Mesodermal cell (in vitro differentiated cells): ENCODE results near the gene ACSM6.
"Not testable (repeated sequence)": the region's sequence is repeated elsewhere in the genome, so short reads cannot be mapped to it uniquely, and the experiment has no call there.

Experiments used
- H3K27ac ChIP-seq: 2 replicates; pipeline ENCODE4 v1.7.0; 2013; ENCODE audit warnings: mild to moderate bottlenecking, low read depth, low read length, moderate library complexity; ENCODE audit not compliant: severe bottlenecking
- H3K36me3 ChIP-seq: 2 replicates; pipeline ENCODE4 v1.7.1; 2013; ENCODE audit warnings: mild to moderate bottlenecking, low read length, moderate library complexity; ENCODE audit not compliant: control insufficient read depth, insufficient read depth
- H3K4me1 ChIP-seq: one replicate; pipeline ENCODE4 v1.7.1; 2013; ENCODE audit warnings: mild to moderate bottlenecking, low read length; ENCODE audit not compliant: insufficient read depth, control insufficient read depth, poor library complexity, severe bottlenecking
- H3K4me3 ChIP-seq: 2 replicates; pipeline ENCODE4 v1.7.0; 2013; ENCODE audit warnings: low read length, control low read depth, mild to moderate bottlenecking; ENCODE audit not compliant: insufficient read depth, poor library complexity, severe bottlenecking; ENCODE audit errors: extremely low read depth
- H3K9me3 ChIP-seq: 2 replicates; pipeline ENCODE4 v1.7.1; 2013; ENCODE audit warnings: mild to moderate bottlenecking, low read length, moderate library complexity; ENCODE audit not compliant: control insufficient read depth
- WGBS, 2 experiments: methylation state at CpG; one replicate each; pipeline ENCODE4 v1.1.5; 2013; ENCODE audit warnings: missing lambda C conversion rate in 2 of 2; ENCODE audit not compliant: insufficient coverage in 2 of 2; 5-methylcytosine and 5-hydroxymethylcytosine counted together

The ACSM6 gene

GRCh38 chr10:95183271-95184230 lies 10.5 kb upstream of the ACSM6 start:
- Histone ChIP-seq H3K9me3 (no peaks in the 10 kb centered on the region), H3K4me3 (peak overlapping the region; percentile 55), H3K36me3 (no peaks in the 10 kb centered on the region), H3K4me1 (peaks cover 7% of the 10 kb centered on the region), H3K27ac (peak overlapping the region; percentile 71)
- WGBS, 2 experiments, result 9 to 16% methylated on average over 48 to 70 of the region's 85 CpGs

- H3K9me3 ChIP-seq, result no peaks in the 10 kb centered on the region
- H3K4me1 ChIP-seq, result no peaks in the 10 kb centered on the region
- no peaks in the 10 kb centered on the region for H3K36me3 ChIP-seq
- no peak overlapping the region for H3K27ac ChIP-seq
- H3K4me3 ChIP-seq, result no peak overlapping the region
- 98 to 100% methylated on average over 1 to 3 of the region's 3 CpGs for WGBS, 2 experiments
These were observed 6.4 kb upstream of the ACSM6 start for GRCh38 chr10:95187617-95188016.

- Histone ChIP-seq H3K9me3 (no peaks in the 10 kb centered on the region), H3K36me3 (no peaks in the 10 kb centered on the region), H3K27ac (no peak overlapping the region), H3K4me1 (no peaks in the 10 kb centered on the region), H3K4me3 (no peak overlapping the region)
These were observed 5.4 kb upstream of the ACSM6 start for GRCh38 chr10:95188593-95188992.

GRCh38 chr10:95196046-95196445 lies 2.0 kb downstream of the ACSM6 start:
- Histone ChIP-seq H3K4me3 (no peak overlapping the region), H3K4me1 (peaks cover 17% of the 10 kb centered on the region), H3K27ac (no peak overlapping the region), H3K36me3 (no peaks in the 10 kb centered on the region), H3K9me3 (no peaks in the 10 kb centered on the region)
- 66 to 83% methylated on average over 1 to 2 of the region's 3 CpGs for WGBS, 2 experiments

GRCh38 chr10:95201736-95202135 lies 7.7 kb downstream of the ACSM6 start:
- H3K4me3 ChIP-seq, result no peak overlapping the region
- 83 to 95% methylated on average over 2 to 3 of the region's 4 CpGs for WGBS, 2 experiments
- H3K36me3 ChIP-seq, result no peaks in the 10 kb centered on the region
- no peaks in the 10 kb centered on the region for H3K9me3 ChIP-seq
- no peak overlapping the region for H3K27ac ChIP-seq
- H3K4me1 ChIP-seq, result no peaks in the 10 kb centered on the region

- H3K36me3 ChIP-seq, H3K9me3 ChIP-seq, H3K27ac ChIP-seq, H3K4me3 ChIP-seq, H3K4me1 ChIP-seq: not testable (repeated sequence)
- 83 to 100% methylated on average over 1 to 4 of the region's 5 CpGs for WGBS, 2 experiments
These were observed 8.8 kb downstream of the ACSM6 start for GRCh38 chr10:95202865-95203264.

GRCh38 chr10:95208702-95209391 lies 14.8 kb downstream of the ACSM6 start:
- 88 to 97% methylated on average over 5 of the region's 8 CpGs for WGBS, 2 experiments
- H3K9me3 ChIP-seq, result no peaks in the 10 kb centered on the region
- no peak overlapping the region for H3K27ac ChIP-seq
- H3K4me1 ChIP-seq, result peaks cover 3% of the 10 kb centered on the region
- no peak overlapping the region for H3K4me3 ChIP-seq
- H3K36me3 ChIP-seq, result no peaks in the 10 kb centered on the region

GRCh38 chr10:95209509-95210127 lies 15.6 kb downstream of the ACSM6 start:
- Histone ChIP-seq H3K4me3 (no peak overlapping the region), H3K36me3 (no peaks in the 10 kb centered on the region), H3K4me1 (peaks cover 3% of the 10 kb centered on the region), H3K9me3 (no peaks in the 10 kb centered on the region), H3K27ac (no peak overlapping the region)
- 91 to 98% methylated on average over 4 of the region's 6 CpGs for WGBS, 2 experiments

GRCh38 chr10:95211606-95212279 lies 17.7 kb downstream of the ACSM6 start:
- no peaks in the 10 kb centered on the region for H3K9me3 ChIP-seq
- H3K27ac ChIP-seq, result no peak overlapping the region
- H3K36me3 ChIP-seq, result peaks cover 6% of the 10 kb centered on the region
- H3K4me1 ChIP-seq, result peaks cover 3% of the 10 kb centered on the region
- no peak overlapping the region for H3K4me3 ChIP-seq
- 79 to 95% methylated on average over 3 of the region's 3 CpGs for WGBS, 2 experiments

- Histone ChIP-seq H3K27ac (no peak overlapping the region), H3K9me3 (no peaks in the 10 kb centered on the region)
- 100% methylated on average over 1 of the region's 2 CpGs; no CpG with 5 or more reads in 1 of the 2 experiments for WGBS, 2 experiments
These were observed 20.3 kb downstream of the ACSM6 start for GRCh38 chr10:95214369-95214768.

More at GRCh38 chr10:95214369-95214768, 20.3 kb downstream of the ACSM6 start:
- Histone ChIP-seq H3K4me3 (no peak overlapping the region), H3K36me3 (peaks cover 6% of the 10 kb centered on the region), H3K4me1 (peaks cover 3% of the 10 kb centered on the region)
